ENCODE measurements around the gene RBMX2.

RBMX2 gene

DNA sequence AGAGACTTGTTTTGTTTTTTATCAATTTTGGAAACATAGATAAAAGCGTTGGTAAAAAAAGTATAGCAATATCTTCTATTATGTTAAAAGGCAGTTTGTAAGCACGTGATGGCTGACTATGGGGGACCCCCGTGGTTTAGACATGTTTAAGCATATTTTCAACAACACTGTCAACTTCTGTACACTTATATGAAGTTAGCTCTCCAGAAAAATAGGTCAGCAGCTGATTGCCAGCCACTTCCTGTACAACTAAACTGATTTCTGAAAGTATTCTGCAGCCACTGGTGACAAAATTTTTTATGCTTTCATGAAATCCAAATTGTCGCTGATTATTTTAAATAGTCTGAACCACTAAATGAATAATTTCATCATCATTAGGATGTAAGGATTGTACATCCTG, 45.2 kb downstream of the RBMX2 start:
- DNase-seq (ENCODE audit: low read depth): no peak
